Measurements from ENCODE around the gene IMP4. TPM values are rescaled to one million over a fixed set of nuclear protein-coding genes. Genes with fewer than 3 reads are reported as not detected.

IMP4 gene
- total RNA-seq (2012; rRNA removed) (127 and 154 TPM in 2 replicates), polyA plus RNA-seq (2012; rRNA removed) (169 and 187 TPM in 2 replicates), Bru-seq, nascent RNA (percentile 65 among the genes with signal in this experiment), BruChase-seq, experiment 1, labeled RNA remaining after a 6-hour chase (percentile 65 among the genes with signal in this experiment), BruChase-seq, experiment 2, labeled RNA remaining after a 2-hour chase (percentile 70 among the genes with signal in this experiment)
- 158 and 206 TPM in 2 replicates for polyA plus RNA-seq (2012; cell fraction: cytosol; rRNA removed)
- polyA plus RNA-seq (2012; cell fraction: nucleus; rRNA removed; ENCODE audit: low replicate concordance): 143 and 362 TPM in 2 replicates
- long read RNA-seq, transcript IMP4-201 (9 exons, 1,740 nt): major isoform, 41 of 88 reads
- long read RNA-seq, transcript IMP4-202 (9 exons, 822 nt): minor isoform, 15 of 88 reads
- long read RNA-seq, transcript IMP4-208 (8 exons, 2,379 nt): minor isoform, 17 of 88 reads
- long read RNA-seq, partial matches to known transcripts: 5 of 88 reads
- long read RNA-seq, other reads (novel, unspliced or antisense): 9 of 88 reads

DNA sequence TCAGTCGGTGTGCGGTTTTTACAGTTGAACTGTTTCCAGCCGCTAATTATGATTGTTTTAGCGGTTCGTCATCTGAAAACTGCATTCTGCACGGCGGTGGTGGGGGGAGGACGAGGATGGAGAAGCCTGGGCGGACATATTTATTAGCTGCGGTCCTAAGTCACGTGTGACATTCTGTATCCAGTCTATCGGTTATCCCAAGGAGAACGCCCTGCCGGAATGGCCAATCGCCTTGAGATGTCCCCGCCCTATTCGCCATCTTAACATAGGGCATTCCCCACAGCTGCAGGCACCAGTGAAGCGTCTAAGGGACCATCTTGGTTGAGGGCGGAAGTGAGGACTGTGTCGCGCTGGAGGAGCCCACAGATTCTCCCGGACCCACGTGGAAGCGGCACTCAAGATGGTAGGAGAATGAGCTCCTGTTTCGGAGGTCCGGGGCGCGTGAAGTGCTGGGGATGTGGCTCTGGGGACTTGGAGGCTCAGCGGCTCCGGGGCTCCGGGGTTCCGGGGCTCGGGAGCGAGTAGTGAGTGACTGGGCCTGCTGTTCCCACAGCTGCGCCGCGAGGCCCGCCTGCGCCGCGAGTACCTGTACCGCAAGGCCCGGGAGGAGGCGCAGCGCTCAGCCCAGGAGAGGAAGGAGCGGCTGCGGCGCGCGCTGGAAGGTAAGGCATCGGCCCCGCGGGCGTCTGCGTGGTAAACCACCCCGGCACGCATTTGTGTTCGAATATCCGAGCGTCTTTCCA, at the start of gene IMP4:
IMP4 (plus strand) TSS at position 365 of the 743 bp plus-strand sequence; CDS start at position 401, 36 bp downstream.
- H3K27me3 ChIP-seq (ENCODE audit: control insufficient read depth, insufficient read depth, low read length): no peaks in the 10 kb centered on the region
- H2BK15ac ChIP-seq (ENCODE audit: low read depth, low read length): peak within 1 kb of the TSS; percentile 22; the same call in 1 of the 3 replicates
- H3K9ac ChIP-seq (ENCODE audit: low read depth, low read length): peak within 1 kb of the TSS; percentile 65
- peak within 1 kb of the TSS; percentile 98 for H2AFZ ChIP-seq (replicated peaks; ENCODE audit: low read length, poor library complexity)
- peaks cover 18 to 36% of the 10 kb centered on the region in 2 experiments for H3K79me1 ChIP-seq (ENCODE audit: low read depth in 1 of 2, low read length in 2 of 2)
- peak within 1 kb of the TSS; percentile 80 for H3K4ac ChIP-seq (ENCODE audit: low read depth, low read length)
- peak within 1 kb of the TSS; percentile 96 for H3K4me3 ChIP-seq (ENCODE audit: insufficient read depth, low read depth, low read length)
- H3K56ac ChIP-seq (ENCODE audit: extremely low read depth, insufficient read depth, low read length): peak within 1 kb of the TSS; percentile 68
- peak within 1 kb of the TSS; percentile 79 for H3K27ac ChIP-seq (ENCODE audit: insufficient read depth, low read length)
- H3K18ac ChIP-seq (ENCODE audit: low read depth, low read length): peak within 1 kb of the TSS; percentile 35; the same call in 1 of the 2 replicates
- H4K91ac ChIP-seq (ENCODE audit: insufficient read depth, low read depth, low read length): peak within 1 kb of the TSS; percentile 66
- ATAC-seq (ENCODE audit: low read depth) (peak; percentile 92), DNase-seq (peak; percentile 100)
- in situ Hi-C loops (cut with MboI; ENCODE audit: low sequenced_read_pairs) (no loop called here), intact Hi-C loops (cut with micrococcal nuclease) (loop anchor here (1.0 kb wide), 3 partner anchors 13 to 49 kb away; no protein-coding TSS in a partner anchor), dilution Hi-C loops (cut with HindIII; ENCODE audit: low sequenced_read_pairs, unreplicated experiment) (no loop called here)
- no peaks in the 10 kb centered on the region for H3K9me3 ChIP-seq (ENCODE audit: control insufficient read depth, insufficient read depth, low read length)
- H3K14ac ChIP-seq (replicated peaks; ENCODE audit: low read depth, low read length): peak within 1 kb of the TSS; percentile 65
- peak within 1 kb of the TSS; percentile 47 for H2AK5ac ChIP-seq (ENCODE audit: low read depth, low read length)
- no peaks in the 10 kb centered on the region for H4K20me1 ChIP-seq (ENCODE audit: insufficient read depth, low read length)
- peaks cover 7% of the 10 kb centered on the region for H3K9me1 ChIP-seq (ENCODE audit: insufficient read depth, low read length)
- peak within 1 kb of the TSS; percentile 18 to 91; a peak in 3 of 4 replicates for H4K8ac ChIP-seq (ENCODE audit: low read depth in 2 of 2, low read length in 2 of 2)
- peak within 1 kb of the TSS; percentile 78 for H2BK5ac ChIP-seq (ENCODE audit: low read depth, low read length, poor library complexity, severe bottlenecking)
- no TSS peak for BruUV-seq (replicated peaks)
- H2BK120ac ChIP-seq (ENCODE audit: low read depth, low read length): peak within 1 kb of the TSS; percentile 58
- H4K5ac ChIP-seq (ENCODE audit: low read depth, low read length): peak within 1 kb of the TSS; percentile 73
- peak within 1 kb of the TSS; percentile 91 for H3K4me2 ChIP-seq (ENCODE audit: low read depth, low read length)
- 3% methylated on average over 15 of the region's 60 CpGs; no CpG with 5 or more reads in 1 of the 2 experiments for WGBS, 2 experiments (ENCODE audit: extremely low coverage in 2 of 2, insufficient read length in 1 of 2)
- POLR2A ChIA-PET (ENCODE audit: unreplicated experiment): interaction anchor here (0.6 to 0.7 kb wide), 3 partner anchors 11 to 802 kb away, joined by 3 read pairs; partner anchors contain the start of gene PTPN18
- H2BK20ac ChIP-seq (ENCODE audit: low read depth, low read length): peak within 1 kb of the TSS; percentile 28; the same call in 1 of the 2 replicates
- peaks cover 33% of the 10 kb centered on the region for H3K36me3 ChIP-seq (ENCODE audit: control insufficient read depth, insufficient read depth, low read length)
- peak within 1 kb of the TSS; percentile 53 for H3K23ac ChIP-seq (ENCODE audit: low read depth, low read length)
- peak within 1 kb of the TSS; percentile 89 for H2AK9ac ChIP-seq (replicated peaks; ENCODE audit: low read depth, low read length, poor library complexity)
- peaks cover 6% of the 10 kb centered on the region for H3K4me1 ChIP-seq (ENCODE audit: control insufficient read depth, insufficient read depth, low read length)
- CTCF ChIA-PET: interaction anchor here (0.7 to 2.1 kb wide), 3 partner anchors 13 to 55 kb away, joined by 3 to 8 read pairs (median 4); partner anchors contain the start of gene PTPN18
- TF ChIP-seq RAD21 (IDR thresholded peaks at IDR 0.05; ENCODE audit: low read length) (0 out of 2 replicates have a peak, but pooled peaks have one; percentile 27), CTCF (conservative IDR thresholded peaks at IDR 0.05; ENCODE audit: low read depth, low read length) (peak; percentile 25), NFE2L2 (IDR thresholded peaks at IDR 0.05; ENCODE audit: low read depth, low read length) (no peak), MXI1 (IDR thresholded peaks at IDR 0.05; ENCODE audit: borderline replicate concordance, low read depth, low read length) (peak; percentile 99), POLR2A (IDR thresholded peaks at IDR 0.05; ENCODE audit: low read depth, low read length) (peak; percentile 55; the same call in 1 of the 2 replicates), SMC3 (IDR thresholded peaks at IDR 0.05; ENCODE audit: low read depth, low read length) (no peak), MAFK (IDR thresholded peaks at IDR 0.05; ENCODE audit: low read depth, low read length) (no peak), CHD1 (IDR thresholded peaks at IDR 0.05; ENCODE audit: low read depth, low read length) (no peak), CEBPB (IDR thresholded peaks at IDR 0.05; ENCODE audit: low read depth, low read length) (no peak), RCOR1 (IDR thresholded peaks at IDR 0.05; ENCODE audit: insufficient replicate concordance, low read length) (no peak)
- TF ChIP-seq, protein P1, sequence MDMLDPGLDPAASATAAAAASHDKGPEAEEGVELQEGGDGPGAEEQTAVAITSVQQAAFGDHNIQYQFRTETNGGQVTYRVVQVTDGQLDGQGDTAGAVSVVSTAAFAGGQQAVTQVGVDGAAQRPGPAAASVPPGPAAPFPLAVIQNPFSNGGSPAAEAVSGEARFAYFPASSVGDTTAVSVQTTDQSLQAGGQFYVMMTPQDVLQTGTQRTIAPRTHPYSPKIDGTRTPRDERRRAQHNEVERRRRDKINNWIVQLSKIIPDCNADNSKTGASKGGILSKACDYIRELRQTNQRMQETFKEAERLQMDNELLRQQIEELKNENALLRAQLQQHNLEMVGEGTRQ (IDR thresholded peaks at IDR 0.05; ENCODE audit: low read depth, low read length): peak; percentile 94
